ENCODE measurements around the gene DIAPH1. TPM values are rescaled to one million over a fixed set of nuclear protein-coding genes. Genes with fewer than 3 reads are reported as not detected.

Gene DIAPH1
- total RNA-seq, 1 experiment from 2014 or later, result 31.2 TPM

DNA sequence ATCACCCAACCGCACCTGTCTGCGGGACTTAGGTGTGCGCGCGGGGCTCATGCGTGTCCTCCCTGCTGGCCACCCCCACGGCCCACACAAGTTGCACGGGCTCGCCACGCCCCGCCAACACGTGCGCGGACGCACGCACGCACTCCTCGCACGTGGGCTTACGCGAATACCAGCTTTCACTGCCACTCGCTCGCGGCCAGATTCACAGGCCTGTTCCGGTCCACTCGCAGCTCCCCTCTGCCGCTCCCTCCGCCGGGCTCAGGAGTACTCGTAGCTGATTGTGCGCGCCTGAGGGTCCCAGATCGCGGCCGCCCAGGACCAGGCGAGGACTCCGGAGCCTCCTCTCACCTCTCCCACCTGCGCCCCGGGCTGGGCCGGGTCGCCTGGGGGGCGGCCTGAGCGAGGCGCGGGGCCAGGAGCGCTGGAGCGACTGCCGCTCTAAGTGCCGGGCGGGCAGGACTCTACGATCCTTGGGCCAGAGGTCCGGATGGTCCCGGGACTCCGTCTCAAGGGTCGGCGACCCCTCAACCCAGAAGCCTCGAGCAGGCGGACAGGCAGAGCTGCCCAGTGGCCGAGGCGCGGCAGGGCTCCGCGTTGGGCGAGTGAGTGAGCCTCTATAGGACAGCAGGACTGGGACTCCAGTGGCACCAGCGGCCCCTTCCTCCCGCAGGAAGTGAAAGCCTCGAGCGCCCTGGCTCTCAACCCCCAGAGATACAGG lies 126.5 kb downstream of the DIAPH1 start:
- peak; percentile 82 for DNase-seq

DNA sequence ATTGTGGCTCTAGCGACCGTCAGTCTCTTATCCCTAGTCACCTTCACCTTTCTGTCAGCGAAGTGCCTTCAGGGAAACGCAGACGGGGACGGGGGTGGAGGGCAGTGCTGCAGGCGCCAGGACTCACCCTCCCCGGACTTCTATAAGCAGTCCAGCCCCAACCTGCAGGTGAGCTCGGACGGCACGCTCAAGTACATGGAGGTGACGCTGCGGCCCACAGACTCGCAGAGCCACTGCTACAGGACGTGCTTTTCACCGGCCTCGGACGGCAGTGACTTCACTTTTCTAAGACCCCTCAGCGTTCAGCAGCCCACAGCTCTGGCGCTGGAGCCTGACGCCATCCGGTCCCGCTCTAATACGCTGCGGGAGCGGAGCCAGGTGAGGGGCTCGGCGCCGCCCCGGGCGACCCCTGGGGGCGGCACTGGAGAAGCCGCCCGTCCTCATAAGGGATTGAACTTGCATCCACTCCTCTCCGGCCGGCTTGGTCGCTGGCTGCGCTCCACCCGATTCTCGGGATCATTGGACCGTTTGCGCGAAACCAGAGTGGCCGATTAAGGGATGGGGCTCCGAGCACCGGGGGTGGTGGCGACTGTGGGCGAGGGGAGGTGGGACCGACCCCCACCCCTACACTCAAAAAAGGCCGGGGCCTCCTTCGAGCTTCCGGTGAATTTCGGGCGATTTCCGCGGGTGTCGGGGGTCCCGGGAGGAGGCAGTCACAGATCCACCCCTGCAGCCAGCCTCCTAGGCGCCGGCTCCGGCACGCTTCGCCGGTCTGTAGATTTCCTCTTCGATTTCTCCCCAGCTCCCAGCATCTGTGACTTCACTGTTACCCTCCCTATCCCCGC lies 127.3 kb downstream of the DIAPH1 start:
- H3K4me3 ChIP-seq (ENCODE audit: insufficient read depth, low read depth, low read length), result peak overlapping the region; percentile 33; the same call in 1 of the 2 replicates
- DNase-seq, result peak; percentile 86

More for the DNA sequence above, 126.5 kb downstream of the DIAPH1 start:
- Histone ChIP-seq H3K4me3 (ENCODE audit: insufficient read depth, low read depth, low read length) (peak overlapping the region; percentile 33; the same call in 1 of the 2 replicates), H3K27me3 (ENCODE audit: control insufficient read depth, insufficient read depth, low read length) (peaks cover 41% of the 10 kb centered on the region; the same call in 1 of the 2 replicates), H3K36me3 (replicated peaks; ENCODE audit: control insufficient read depth, insufficient read depth, low read length) (no peaks in the 10 kb centered on the region)

GRCh38 chr5:141490771-141491170 lies 128.0 kb downstream of the DIAPH1 start:
- no peak overlapping the region for H3K4me3 ChIP-seq (ENCODE audit: insufficient read depth, low read depth, low read length)
- no peak for DNase-seq
- H3K27me3 ChIP-seq (ENCODE audit: control insufficient read depth, insufficient read depth, low read length), result peaks cover 56% of the 10 kb centered on the region
- H3K36me3 ChIP-seq (replicated peaks; ENCODE audit: control insufficient read depth, insufficient read depth, low read length), result no peaks in the 10 kb centered on the region

More for the DNA sequence above, 127.3 kb downstream of the DIAPH1 start:
- Histone ChIP-seq H3K27me3 (ENCODE audit: control insufficient read depth, insufficient read depth, low read length) (peaks cover 48% of the 10 kb centered on the region; the same call in 1 of the 2 replicates), H3K36me3 (replicated peaks; ENCODE audit: control insufficient read depth, insufficient read depth, low read length) (no peaks in the 10 kb centered on the region)

DNA sequence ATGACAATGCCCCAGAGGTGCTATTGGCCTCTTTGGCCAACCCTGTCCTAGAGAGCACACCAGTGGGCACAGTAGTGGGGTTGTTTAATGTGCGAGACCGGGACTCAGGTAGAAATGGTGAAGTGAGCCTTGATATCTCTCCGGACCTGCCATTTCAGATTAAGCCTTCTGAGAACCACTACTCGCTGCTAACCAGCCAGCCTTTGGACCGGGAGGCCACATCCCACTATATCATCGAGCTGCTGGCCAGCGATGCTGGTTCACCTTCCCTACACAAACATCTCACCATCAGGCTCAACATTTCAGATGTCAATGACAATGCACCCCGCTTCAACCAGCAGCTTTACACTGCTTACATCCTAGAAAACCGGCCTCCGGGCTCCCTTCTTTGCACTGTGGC lies 128.5 kb downstream of the DIAPH1 start:
- Histone ChIP-seq H3K4me3 (ENCODE audit: insufficient read depth, low read depth, low read length) (no peak overlapping the region), H3K27me3 (ENCODE audit: control insufficient read depth, insufficient read depth, low read length) (peaks cover 61% of the 10 kb centered on the region), H3K36me3 (replicated peaks; ENCODE audit: control insufficient read depth, insufficient read depth, low read length) (no peaks in the 10 kb centered on the region)
- no peak for DNase-seq

DNA sequence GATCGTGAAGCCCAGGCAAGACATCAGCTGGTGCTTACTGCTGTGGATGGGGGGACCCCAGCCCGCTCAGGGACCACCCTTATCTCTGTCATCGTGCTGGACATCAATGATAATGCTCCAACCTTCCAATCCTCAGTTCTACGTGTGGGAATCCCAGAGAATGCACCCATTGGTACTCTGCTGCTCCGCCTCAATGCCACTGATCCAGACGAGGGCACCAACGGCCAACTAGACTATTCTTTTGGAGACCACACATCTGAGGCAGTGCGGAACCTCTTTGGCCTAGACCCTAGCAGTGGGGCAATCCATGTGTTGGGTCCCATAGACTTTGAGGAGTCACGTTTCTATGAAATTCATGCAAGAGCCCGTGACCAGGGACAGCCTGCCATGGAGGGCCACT lies 129.0 kb downstream of the DIAPH1 start:
- Histone ChIP-seq H3K4me3 (ENCODE audit: insufficient read depth, low read depth, low read length) (no peak overlapping the region), H3K36me3 (replicated peaks; ENCODE audit: control insufficient read depth, insufficient read depth, low read length) (no peaks in the 10 kb centered on the region), H3K27me3 (ENCODE audit: control insufficient read depth, insufficient read depth, low read length) (peaks cover 62% of the 10 kb centered on the region)
- no peak for DNase-seq

- peaks cover 62% of the 10 kb centered on the region for H3K27me3 ChIP-seq (ENCODE audit: control insufficient read depth, insufficient read depth, low read length)
Observed at GRCh38 chr5:141488591-141489561, 129.9 kb downstream of the DIAPH1 start, which contains the start of gene PCDHGC5. PCDHGC5 (plus strand) TSS chr5:141489081; CDS start chr5:141489241, 160 bp downstream.

GRCh38 chr5:141487131-141487530 lies 131.7 kb downstream of the DIAPH1 start:
- no peak for DNase-seq
- Histone ChIP-seq H3K27me3 (ENCODE audit: control insufficient read depth, insufficient read depth, low read length) (peaks cover 45% of the 10 kb centered on the region), H3K4me3 (ENCODE audit: insufficient read depth, low read depth, low read length) (no peak overlapping the region), H3K36me3 (replicated peaks; ENCODE audit: control insufficient read depth, insufficient read depth, low read length) (no peaks in the 10 kb centered on the region)

More at GRCh38 chr5:141488591-141489561, 129.9 kb downstream of the DIAPH1 start, which contains the start of gene PCDHGC5:
- no peaks in the 10 kb centered on the region for H3K36me3 ChIP-seq (replicated peaks; ENCODE audit: control insufficient read depth, insufficient read depth, low read length)
- no peak within 1 kb of the TSS for H3K4me3 ChIP-seq (ENCODE audit: insufficient read depth, low read depth, low read length)
- peak; percentile 61 for DNase-seq

- DNase-seq, result no peak
- Histone ChIP-seq H3K36me3 (replicated peaks; ENCODE audit: control insufficient read depth, insufficient read depth, low read length) (no peaks in the 10 kb centered on the region), H3K4me3 (ENCODE audit: insufficient read depth, low read depth, low read length) (no peak overlapping the region), H3K27me3 (ENCODE audit: control insufficient read depth, insufficient read depth, low read length) (peaks cover 34% of the 10 kb centered on the region)
Observed at GRCh38 chr5:141486091-141486490, 132.7 kb downstream of the DIAPH1 start.

DNA sequence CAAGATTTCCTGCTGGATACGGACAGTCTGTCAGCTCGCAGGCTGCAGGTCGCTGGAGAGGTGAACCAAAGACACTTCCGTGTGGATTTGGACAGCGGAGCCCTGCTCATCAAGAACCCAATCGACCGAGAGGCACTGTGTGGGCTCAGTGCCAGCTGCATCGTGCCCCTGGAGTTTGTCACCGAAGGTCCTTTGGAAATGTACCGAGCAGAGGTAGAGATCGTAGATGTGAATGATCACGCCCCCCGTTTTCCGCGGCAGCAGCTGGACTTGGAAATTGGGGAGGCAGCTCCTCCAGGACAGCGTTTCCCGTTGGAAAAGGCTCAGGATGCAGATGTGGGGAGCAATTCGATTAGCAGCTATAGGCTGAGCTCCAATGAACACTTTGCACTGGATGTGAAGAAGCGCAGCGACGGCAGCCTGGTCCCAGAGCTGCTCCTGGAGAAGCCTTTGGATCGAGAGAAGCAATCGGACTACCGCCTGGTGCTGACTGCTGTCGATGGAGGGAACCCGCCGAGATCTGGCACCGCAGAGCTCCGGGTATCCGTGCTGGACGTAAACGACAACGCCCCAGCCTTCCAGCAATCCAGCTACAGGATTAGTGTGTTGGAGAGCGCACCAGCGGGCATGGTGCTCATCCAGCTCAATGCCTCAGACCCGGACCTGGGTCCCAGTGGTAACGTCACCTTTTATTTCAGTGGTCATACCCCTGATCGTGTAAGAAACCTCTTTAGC lies 133.3 kb downstream of the DIAPH1 start:
- Histone ChIP-seq H3K4me3 (ENCODE audit: insufficient read depth, low read depth, low read length) (peak overlapping the region; percentile 61), H3K27me3 (ENCODE audit: control insufficient read depth, insufficient read depth, low read length) (peaks cover 31% of the 10 kb centered on the region), H3K36me3 (replicated peaks; ENCODE audit: control insufficient read depth, insufficient read depth, low read length) (no peaks in the 10 kb centered on the region)
- no peak for DNase-seq

DNA sequence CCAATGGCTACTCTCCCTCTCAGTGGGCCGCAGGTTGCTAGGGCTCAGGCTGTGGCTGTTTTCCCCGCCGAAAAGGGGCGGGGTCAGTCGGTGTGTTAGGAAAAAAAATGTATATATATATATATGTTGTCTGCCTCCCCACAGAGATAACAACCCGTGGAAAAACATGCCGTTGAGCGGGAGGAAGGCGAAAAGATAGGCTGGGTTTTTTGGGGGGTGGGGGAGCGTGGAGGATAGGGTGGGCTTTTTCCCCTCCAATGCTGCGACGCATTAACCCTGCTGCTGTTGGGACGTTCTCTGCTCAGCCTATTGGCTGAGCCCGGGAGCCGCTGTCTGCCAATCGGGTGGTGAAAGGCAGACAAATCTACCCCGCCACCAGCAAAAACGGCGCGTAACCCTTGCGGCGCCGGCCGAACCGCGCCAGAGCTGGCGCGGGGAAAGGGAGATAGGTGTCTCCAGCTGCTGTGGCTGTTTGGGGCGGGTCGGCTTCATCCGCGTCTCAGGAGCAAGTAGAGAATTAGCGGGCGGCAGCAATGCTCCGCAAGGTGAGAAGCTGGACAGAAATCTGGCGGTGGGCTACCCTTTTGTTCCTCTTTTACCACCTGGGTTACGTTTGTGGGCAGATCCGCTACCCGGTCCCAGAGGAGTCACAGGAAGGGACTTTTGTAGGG lies 134.0 kb downstream of the DIAPH1 start, which contains the start of gene PCDHGC4:
Gene PCDHGC4 (plus strand): TSS at position 390 of the 671 bp plus-strand sequence. CDS start 144 bp downstream, at position 534.
- peak within 1 kb of the TSS; percentile 61 for H3K4me3 ChIP-seq (ENCODE audit: insufficient read depth, low read depth, low read length)
- peak; percentile 94 for DNase-seq
- no peaks in the 10 kb centered on the region for H3K36me3 ChIP-seq (replicated peaks; ENCODE audit: control insufficient read depth, insufficient read depth, low read length)
- peaks cover 26% of the 10 kb centered on the region for H3K27me3 ChIP-seq (ENCODE audit: control insufficient read depth, insufficient read depth, low read length)

GRCh38 chr5:141484310-141484640 lies 134.5 kb downstream of the DIAPH1 start:
- peak overlapping the region; percentile 61 for H3K4me3 ChIP-seq (ENCODE audit: insufficient read depth, low read depth, low read length)
- peaks cover 26% of the 10 kb centered on the region for H3K27me3 ChIP-seq (ENCODE audit: control insufficient read depth, insufficient read depth, low read length)
- DNase-seq, result no peak
- no peaks in the 10 kb centered on the region for H3K36me3 ChIP-seq (replicated peaks; ENCODE audit: control insufficient read depth, insufficient read depth, low read length)

- H3K36me3 ChIP-seq (replicated peaks; ENCODE audit: control insufficient read depth, insufficient read depth, low read length), result no peaks in the 10 kb centered on the region
- peaks cover 26% of the 10 kb centered on the region for H3K27me3 ChIP-seq (ENCODE audit: control insufficient read depth, insufficient read depth, low read length)
- peak; percentile 70 for DNase-seq
- no peak overlapping the region; the same call in 1 of the 2 replicates for H3K4me3 ChIP-seq (ENCODE audit: insufficient read depth, low read depth, low read length)
Observed at GRCh38 chr5:141483902-141484301, 134.9 kb downstream of the DIAPH1 start.

DNA sequence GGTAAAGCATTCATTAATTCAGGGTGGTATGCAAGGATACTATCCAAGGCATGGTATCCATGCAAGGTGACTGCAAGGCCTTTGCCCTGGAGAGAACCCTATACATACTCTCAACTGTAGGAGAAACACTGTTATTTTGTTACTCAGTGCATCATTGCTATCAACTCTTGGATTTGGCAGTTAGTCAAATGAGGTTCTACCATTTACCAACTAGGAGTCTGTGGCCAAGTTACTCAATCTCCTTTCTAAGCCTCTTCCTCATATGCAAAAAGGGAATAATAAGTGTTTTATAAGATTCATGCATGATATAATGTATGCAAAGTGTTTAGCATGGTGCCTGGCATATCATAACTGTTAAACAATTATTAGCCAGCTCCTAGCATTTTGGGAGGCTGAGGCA lies 139.0 kb downstream of the DIAPH1 start:
- Histone ChIP-seq H3K27me3 (ENCODE audit: control insufficient read depth, insufficient read depth, low read length) (peaks cover 22% of the 10 kb centered on the region), H3K36me3 (replicated peaks; ENCODE audit: control insufficient read depth, insufficient read depth, low read length) (no peaks in the 10 kb centered on the region), H3K4me3 (ENCODE audit: insufficient read depth, low read depth, low read length) (no peak overlapping the region)
- no peak for DNase-seq

All from H7 (cell line).